Sigmoid colon (tissue), 7 donors: ENCODE data around the gene BRMS1. TPM values are rescaled to one million over a fixed set of nuclear protein-coding genes. Genes with fewer than 3 reads are reported as not detected.
A peak's percentile ranks its signal among the peaks of the same experiment; 100 is the strongest.

Source experiments
- DNase-seq: peaks from one replicate; pipeline ENCODE4 v3.0.0-alpha.2; 2019
- H3K27ac ChIP-seq, 4 donors: fragments of 200-600 bp; sonication (generic); one replicate each; pipeline ENCODE4 v1.5.1; 2016 to 2019; ENCODE audit warnings: mild to moderate bottlenecking in 1 of 4
- H3K27me3 ChIP-seq, 3 donors: fragments of 200-600 bp; sonication (generic); one replicate each; pipeline ENCODE4 v1.5.1; 2019; ENCODE audit warnings: mild to moderate bottlenecking in 1 of 3
- H3K36me3 ChIP-seq, 4 donors: fragments of 200-600 bp; sonication (generic); one replicate each; pipeline ENCODE4 v1.5.1; 2016 to 2019
- H3K4me1 ChIP-seq, 4 donors: fragments of 200-600 bp; sonication (generic); one replicate each; pipeline ENCODE4 v1.5.1; 2017 to 2019
- H3K4me3 ChIP-seq, 4 donors: fragments of 200-600 bp; sonication (generic); one replicate each; pipeline ENCODE4 v1.5.1; 2017 to 2019; ENCODE audit warnings: mild to moderate bottlenecking in 2 of 4, moderate library complexity in 1 of 4
- H3K9me3 ChIP-seq, 4 donors: fragments of 200-600 bp in 3 of 4; sonication (generic) in 3 of 4; one replicate each; pipeline versions ENCODE4 v1.5.1 to v1.6.1; 2013 to 2019
- EP300 ChIP-seq, 4 donors: sonication (generic); formaldehyde crosslinking; IDR thresholded peaks; one replicate each; pipeline ENCODE4 v1.6.1; 2017; ENCODE audit warnings: antibody characterized with exemption in 4 of 4
- POLR2A ChIP-seq, 2 donors: fragments of 450-650 bp; IDR thresholded peaks; one replicate each; pipeline ENCODE4 v1.6.1; 2016; ENCODE audit warnings: antibody characterized with exemption in 2 of 2, mild to moderate bottlenecking in 2 of 2, moderate library complexity in 2 of 2
- POLR2AphosphoS5 ChIP-seq, 4 donors: sonication (generic); formaldehyde crosslinking; IDR thresholded peaks; one replicate each; pipeline ENCODE4 v1.6.1; 2017; ENCODE audit warnings: antibody characterized with exemption in 4 of 4
- WGBS, 2 donors: extraction: QIAGEN DNeasy Blood & Tissue Kit; methylation state at CpG; one replicate each; pipeline ENCODE4 v1.1.7; 2013; 5-methylcytosine and 5-hydroxymethylcytosine counted together
- intact Hi-C: fragments of 100-400 bp; cut with DNase I; formaldehyde crosslinking; loops from one replicate; pipeline ENCODE4 v1.15.1; 2023
- polyA plus RNA-seq, 3 donors: library from polyadenylated mRNA; stranded (reverse); fragments of 200-250 nt; gene quantifications; one replicate each; pipeline ENCODE4 v1.2.3, GENCODE V29; 2013
- small RNA-seq, 3 donors: library from RNA; depleted of rRNA; stranded (forward); fragments of <200 nt; gene quantifications; one replicate each; pipeline ENCODE3, GENCODE V24; 2016
- total RNA-seq, 4 donors: library from RNA; depleted of rRNA; stranded (reverse); fragments of >200 nt; gene quantifications; one replicate each; pipeline ENCODE4 v1.1.0, GENCODE V29; 2016
- TF ChIP-seq, protein P1 (sequence below), 4 experiments: fragments of 450-650 bp in 3 of 4; fragments of 200-600 bp in 1 of 4; IDR thresholded peaks; one replicate each; pipeline ENCODE4 v1.5.1; 2016 to 2019; ENCODE audit warnings: antibody characterized with exemption in 4 of 4, mild to moderate bottlenecking in 3 of 4, moderate library complexity in 2 of 4
- donor health status: healthy with polysubstance abuse.
- donor health status: Bipolar disorder and iron deficiency.
- donor health status: healthy.

BRMS1 gene
- total and polyA plus RNA-seq, 7 donors = 20.2 to 81.8 (median 36.2) TPM

DNA sequence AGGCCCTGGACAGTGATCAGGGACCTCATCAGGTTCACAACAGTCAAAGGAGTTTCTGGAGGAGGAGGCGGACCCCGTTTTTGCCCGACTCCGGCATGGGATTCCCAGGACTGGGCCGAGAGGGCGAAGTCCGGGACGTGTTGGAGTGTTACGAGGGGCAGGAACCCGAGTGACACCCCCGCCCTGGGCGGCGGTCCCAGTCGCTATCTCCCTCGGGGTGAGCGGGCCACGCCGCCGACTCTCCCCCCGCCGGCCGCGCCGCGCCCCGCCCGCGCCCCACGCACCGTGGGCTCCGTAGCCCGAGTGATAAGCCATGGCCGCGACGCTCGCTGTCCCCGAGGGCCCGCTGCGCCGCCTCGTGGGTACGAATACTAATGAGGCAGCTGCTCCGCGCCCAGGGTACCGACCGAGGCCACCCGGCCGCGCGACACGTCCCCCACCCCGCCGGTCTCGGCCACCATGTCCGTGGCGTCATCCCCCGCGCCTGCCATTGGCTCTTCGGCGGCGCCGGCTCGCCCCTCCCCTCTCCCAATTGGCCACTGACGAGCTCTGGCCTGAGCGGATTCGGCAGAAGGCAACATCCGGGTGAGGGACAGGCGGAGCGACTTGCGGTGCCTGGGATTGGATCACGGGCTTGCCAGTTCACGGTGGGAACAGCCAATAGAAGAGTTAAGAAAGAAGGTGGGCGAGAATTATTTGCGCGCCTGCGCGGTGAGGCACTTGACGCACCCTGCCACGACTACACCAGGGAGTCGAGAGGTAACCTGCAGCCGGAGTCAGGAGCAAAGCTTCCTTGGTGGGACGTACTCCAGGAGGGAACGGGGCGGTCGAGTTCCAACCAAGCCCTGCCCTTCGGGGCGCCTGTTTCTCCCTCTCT lies 56.0 kb downstream of the BRMS1 start, which contains the start of gene YIF1A:
TSS of gene YIF1A (minus strand) at position 473 of the 877 bp plus-strand sequence. CDS start at position 315, 158 bp downstream.
- Histone ChIP-seq H3K4me1 (peaks cover 0 to 41% (median 32%) of the 10 kb centered on the region in 4 donors), H3K27ac (peak within 1 kb of the TSS; percentile 90 to 96 (median 94)), H3K4me3 (peak within 1 kb of the TSS; percentile 74 to 80 (median 77)), H3K27me3 (peaks cover 27 to 29% (median 29%) of the 10 kb centered on the region in 3 donors), H3K9me3 (no peaks in the 10 kb centered on the region), H3K36me3 (peaks cover 0 to 8% (median 0%) of the 10 kb centered on the region in 4 donors)
- intact Hi-C loops = no loop called here
- TF ChIP-seq EP300 (IDR thresholded peaks at IDR 0.05) (no peak), POLR2A (IDR thresholded peaks at IDR 0.05) (peak; percentile 74 to 81), POLR2AphosphoS5 (IDR thresholded peaks at IDR 0.05) (peak; percentile 94 to 98 (median 98))
- TF ChIP-seq, protein P1, sequence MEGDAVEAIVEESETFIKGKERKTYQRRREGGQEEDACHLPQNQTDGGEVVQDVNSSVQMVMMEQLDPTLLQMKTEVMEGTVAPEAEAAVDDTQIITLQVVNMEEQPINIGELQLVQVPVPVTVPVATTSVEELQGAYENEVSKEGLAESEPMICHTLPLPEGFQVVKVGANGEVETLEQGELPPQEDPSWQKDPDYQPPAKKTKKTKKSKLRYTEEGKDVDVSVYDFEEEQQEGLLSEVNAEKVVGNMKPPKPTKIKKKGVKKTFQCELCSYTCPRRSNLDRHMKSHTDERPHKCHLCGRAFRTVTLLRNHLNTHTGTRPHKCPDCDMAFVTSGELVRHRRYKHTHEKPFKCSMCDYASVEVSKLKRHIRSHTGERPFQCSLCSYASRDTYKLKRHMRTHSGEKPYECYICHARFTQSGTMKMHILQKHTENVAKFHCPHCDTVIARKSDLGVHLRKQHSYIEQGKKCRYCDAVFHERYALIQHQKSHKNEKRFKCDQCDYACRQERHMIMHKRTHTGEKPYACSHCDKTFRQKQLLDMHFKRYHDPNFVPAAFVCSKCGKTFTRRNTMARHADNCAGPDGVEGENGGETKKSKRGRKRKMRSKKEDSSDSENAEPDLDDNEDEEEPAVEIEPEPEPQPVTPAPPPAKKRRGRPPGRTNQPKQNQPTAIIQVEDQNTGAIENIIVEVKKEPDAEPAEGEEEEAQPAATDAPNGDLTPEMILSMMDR (IDR thresholded peaks at IDR 0.05) = no peak
- 0 to 1% methylated on average over 87 of the region's 87 CpGs for WGBS, 2 donors
- DNase-seq = peak; percentile 100

DNA sequence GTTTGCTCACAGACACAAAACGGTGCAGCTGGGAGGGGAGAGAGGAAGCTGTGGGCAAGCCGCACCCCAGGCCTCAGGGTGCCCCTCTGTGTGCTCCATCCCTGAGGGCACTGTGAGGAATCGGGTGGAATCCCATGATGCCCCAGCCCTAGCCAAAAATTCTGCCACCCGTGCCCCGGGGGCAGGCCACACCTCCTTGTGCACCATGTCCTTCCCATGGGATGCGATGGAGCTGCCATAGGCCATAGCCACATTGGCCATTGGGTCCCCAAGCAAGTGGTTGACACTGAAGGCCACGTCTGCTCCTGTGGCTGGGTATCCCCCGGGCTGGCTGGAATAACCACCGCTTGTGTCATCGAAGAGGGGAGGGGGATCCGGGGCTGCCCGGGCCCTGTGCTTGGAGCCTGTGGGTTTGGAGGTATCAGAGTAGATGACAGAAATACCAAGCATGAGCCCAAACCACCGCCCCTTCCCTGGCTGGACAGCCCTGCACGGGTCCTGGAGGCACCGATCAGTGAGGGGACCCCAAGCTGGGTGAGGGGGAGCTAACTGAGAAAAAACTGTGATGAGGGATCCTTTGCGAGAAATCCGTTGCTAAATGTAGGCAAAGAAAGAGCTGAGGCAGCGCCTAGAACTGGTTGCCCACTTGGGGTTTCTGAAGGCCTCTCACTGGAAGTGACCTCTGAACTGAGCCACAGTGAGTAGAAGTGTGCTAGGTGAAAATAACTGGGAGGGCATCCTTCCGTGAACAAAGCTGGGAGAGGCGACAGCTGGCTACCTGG lies 56.8 kb downstream of the BRMS1 start:
- no peak for TF ChIP-seq POLR2A (IDR thresholded peaks at IDR 0.05)
- TF ChIP-seq EP300 (IDR thresholded peaks at IDR 0.05) = no peak
- TF ChIP-seq POLR2AphosphoS5 (IDR thresholded peaks at IDR 0.05) = no peak
- TF ChIP-seq, protein P1 (IDR thresholded peaks at IDR 0.05) = no peak
- 49 to 53% methylated on average over 20 of the region's 20 CpGs for WGBS, 2 donors
- DNase-seq = no peak
- H3K27me3 ChIP-seq = peaks cover 20 to 21% (median 20%) of the 10 kb centered on the region in 3 donors
- peak overlapping the region; percentile 74 to 80 (median 77) for H3K4me3 ChIP-seq
- intact Hi-C loops = no loop called here
- H3K27ac ChIP-seq = peak overlapping the region; percentile 90 to 96 (median 94)
- peaks cover 0 to 43% (median 33%) of the 10 kb centered on the region in 4 donors for H3K4me1 ChIP-seq
- peaks cover 0 to 8% (median 0%) of the 10 kb centered on the region in 4 donors for H3K36me3 ChIP-seq
- no peaks in the 10 kb centered on the region for H3K9me3 ChIP-seq

Small RNAs within 50 kb of the gene (small RNA-seq; reads per million reads assigned to genes)
- gene RF00017 (0 reads per million in 3 donors), gene RNU1-84P (0 to 0.22 (median 0) reads per million in 3 donors)

Other genes with a start within 250 kb of the BRMS1 start
- gene KLC2, start 87.4 kb downstream of the BRMS1 start, total RNA-seq = 10 to 100 TPM; 16.1 to 29.9 (median 24.1) TPM
- 10 to 100 TPM in 1 of 3 donors, 1 to 10 TPM in 2; 5.4 to 20.5 (median 6.5) TPM for gene KLC2, start 87.4 kb downstream of the BRMS1 start, polyA plus RNA-seq
- gene RAB1B, start 76.5 kb downstream of the BRMS1 start, total RNA-seq = 10 to 100 TPM; 65.4 to 93.7 (median 77.3) TPM
- gene RAB1B, start 76.5 kb downstream of the BRMS1 start, polyA plus RNA-seq = 100 to 1,000 TPM; 196 to 286 (median 243) TPM
- 1 to 10 TPM in 1 of 4 donors, not detected in 3; 1.7 TPM for gene CNIH2, start 66.9 kb downstream of the BRMS1 start, total RNA-seq
- gene CNIH2, start 66.9 kb downstream of the BRMS1 start, polyA plus RNA-seq = under 1 TPM in 1 of 3 donors, not detected in 2; 0.63 TPM
- gene YIF1A, start 56.0 kb downstream of the BRMS1 start, total RNA-seq = 10 to 100 TPM; 43.5 to 72.4 (median 61.9) TPM
- 100 to 1,000 TPM in 1 of 3 donors, 10 to 100 TPM in 2; 30.3 to 104 (median 45.0) TPM for gene YIF1A, start 56.0 kb downstream of the BRMS1 start, polyA plus RNA-seq
- gene TMEM151A, start 53.2 kb downstream of the BRMS1 start, total RNA-seq = under 1 TPM in 2 of 4 donors, not detected in 2; 0.27 to 0.36 TPM
- under 1 TPM in 1 of 3 donors, not detected in 2; 0.36 TPM for gene TMEM151A, start 53.2 kb downstream of the BRMS1 start, polyA plus RNA-seq
- 10 to 100 TPM in 2 of 4 donors, 1 to 10 TPM in 2; 5.8 to 26.3 (median 13.0) TPM for gene CD248, start 28.1 kb downstream of the BRMS1 start, total RNA-seq
- gene CD248, start 28.1 kb downstream of the BRMS1 start, polyA plus RNA-seq = 10 to 100 TPM in 1 of 3 donors, 1 to 10 TPM in 2; 1.2 to 13.7 (median 3.0) TPM
- 1 to 10 TPM in 3 of 4 donors, under 1 TPM in 1; 0.68 to 6.1 (median 2.4) TPM for gene RIN1, start 8.7 kb downstream of the BRMS1 start, total RNA-seq
- gene RIN1, start 8.7 kb downstream of the BRMS1 start, polyA plus RNA-seq = 10 to 100 TPM in 1 of 3 donors, 1 to 10 TPM in 2; 2.4 to 10.2 (median 3.2) TPM
- 10 to 100 TPM; 41.4 to 43.5 (median 43.1) TPM for gene B4GAT1, start 2.5 kb upstream of the BRMS1 start, total RNA-seq
- gene B4GAT1, start 2.5 kb upstream of the BRMS1 start, polyA plus RNA-seq = 10 to 100 TPM in 1 of 3 donors, 1 to 10 TPM in 2; 4.2 to 17.4 (median 4.8) TPM
- under 1 TPM; 0.41 to 0.99 (median 0.63) TPM for gene SLC29A2, start 26.7 kb upstream of the BRMS1 start, total RNA-seq
- 10 to 100 TPM in 1 of 3 donors, 1 to 10 TPM in 2; 2.4 to 28.0 (median 2.5) TPM for gene SLC29A2, start 26.7 kb upstream of the BRMS1 start, polyA plus RNA-seq
- 1 to 10 TPM in 1 of 4 donors, under 1 TPM in 3; 0.49 to 2.5 (median 0.83) TPM for gene NPAS4, start 75.9 kb upstream of the BRMS1 start, total RNA-seq
- gene NPAS4, start 75.9 kb upstream of the BRMS1 start, polyA plus RNA-seq = under 1 TPM in 1 of 3 donors, not detected in 2; 0.19 TPM
- gene MRPL11, start 93.7 kb upstream of the BRMS1 start, total RNA-seq = 10 to 100 TPM; 54.2 to 77.8 (median 61.3) TPM
- 100 to 1,000 TPM in 1 of 3 donors, 10 to 100 TPM in 2; 60.6 to 110 (median 70.3) TPM for gene MRPL11, start 93.7 kb upstream of the BRMS1 start, polyA plus RNA-seq
- 10 to 100 TPM; 16.9 to 26.4 (median 23.0) TPM for gene PELI3, start 121.8 kb upstream of the BRMS1 start, total RNA-seq
- gene PELI3, start 121.8 kb upstream of the BRMS1 start, polyA plus RNA-seq = 1 to 10 TPM; 5.0 to 6.0 (median 5.3) TPM
- gene DPP3, start 135.3 kb upstream of the BRMS1 start, total RNA-seq = 10 to 100 TPM in 1 of 4 donors, 1 to 10 TPM in 3; 5.1 to 15.5 (median 9.4) TPM
- 10 to 100 TPM; 33.0 to 86.5 (median 66.6) TPM for gene DPP3, start 135.3 kb upstream of the BRMS1 start, polyA plus RNA-seq
- gene BBS1, start 165.5 kb upstream of the BRMS1 start, total RNA-seq = 10 to 100 TPM; 50.2 to 91.4 (median 57.8) TPM
- 10 to 100 TPM in 1 of 3 donors, 1 to 10 TPM in 2; 7.8 to 19.0 (median 9.0) TPM for gene BBS1, start 165.5 kb upstream of the BRMS1 start, polyA plus RNA-seq
- 10 to 100 TPM in 1 of 4 donors, 1 to 10 TPM in 3; 6.8 to 12.2 (median 7.4) TPM for gene ZDHHC24, start 200.9 kb upstream of the BRMS1 start, total RNA-seq
- gene ZDHHC24, start 200.9 kb upstream of the BRMS1 start, polyA plus RNA-seq = 1 to 10 TPM; 1.8 to 8.7 (median 1.8) TPM
- gene ACTN3, start 201.8 kb upstream of the BRMS1 start, total RNA-seq = under 1 TPM in 1 of 4 donors, not detected in 3; under 0.01 TPM
- not detected for gene ACTN3, start 201.8 kb upstream of the BRMS1 start, polyA plus RNA-seq
- 100 to 1,000 TPM; 121 to 170 (median 139) TPM for gene CTSF, start 223.5 kb upstream of the BRMS1 start, total RNA-seq
- 10 to 100 TPM in 2 of 3 donors, 1 to 10 TPM in 1; 3.5 to 16.5 (median 12.6) TPM for gene CTSF, start 223.5 kb upstream of the BRMS1 start, polyA plus RNA-seq
- gene CCDC87, start 248.0 kb upstream of the BRMS1 start, total RNA-seq = under 1 TPM in 3 of 4 donors, not detected in 1; 0.14 to 0.71 (median 0.16) TPM
- gene CCDC87, start 248.0 kb upstream of the BRMS1 start, polyA plus RNA-seq = under 1 TPM in 1 of 3 donors, not detected in 2; 0.28 TPM
- gene CCS, start 248.1 kb upstream of the BRMS1 start, total RNA-seq = 10 to 100 TPM; 26.0 to 43.1 (median 40.5) TPM
- 10 to 100 TPM; 33.0 to 48.8 (median 44.6) TPM for gene CCS, start 248.1 kb upstream of the BRMS1 start, polyA plus RNA-seq